Activated naive CD4-positive, alpha-beta T cell treated with anti-CD3 and anti-CD28 coated beads for 36 hours (primary cell): ENCODE measurements around the gene MARS1. TPM values are rescaled to one million over a fixed set of nuclear protein-coding genes. Genes with fewer than 3 reads are reported as not detected.
"Not testable (repeated sequence)": the region's sequence is repeated elsewhere in the genome, so short reads cannot be mapped to it uniquely, and the experiment has no call there.

ENCODE experiments used
- CTCF ChIA-PET: fragments of 350-600 bp; sonication (Branson Sonifier 250); formaldehyde crosslinking; loops from one replicate; lab custom pipeline; 2021; ENCODE audit warnings: antibody characterized with exemption; lab: Charles Lee
- DNase-seq: peaks from one replicate; pipeline ENCODE4 v3.0.0-alpha.2; 2020
- H3K27ac Mint-ChIP-seq: one replicate; pipeline ENCODE4 v1.8.0; 2021; ENCODE audit warnings: mild to moderate bottlenecking, mixed read lengths
- H3K27me3 Mint-ChIP-seq: one replicate; pipeline ENCODE4 v1.8.0; 2021; ENCODE audit warnings: low read depth, mixed read lengths
- H3K36me3 Mint-ChIP-seq: one replicate; pipeline ENCODE4 v1.8.0; 2021; ENCODE audit warnings: low read depth, mixed read lengths
- H3K4me1 Mint-ChIP-seq: one replicate; pipeline ENCODE4 v1.8.0; 2021; ENCODE audit warnings: low read depth, mixed read lengths
- H3K4me3 Mint-ChIP-seq: one replicate; pipeline ENCODE4 v1.8.0; 2021; ENCODE audit warnings: mild to moderate bottlenecking, moderate library complexity, mixed read lengths
- H3K9me3 Mint-ChIP-seq: one replicate; pipeline ENCODE4 v1.8.0; 2021; ENCODE audit warnings: mixed read lengths
- intact Hi-C: fragments of 100-400 bp; cut with micrococcal nuclease; formaldehyde crosslinking; loops from one replicate; pipeline ENCODE4 v1.15.1; 2023
- total RNA-seq, 2 experiments: library from RNA; stranded (reverse); gene quantifications; one replicate each; pipeline ENCODE4 v1.2.3, GENCODE V29; 2021

Gene MARS1
- total RNA-seq, 2 experiments from 2014 or later: 481 to 489 TPM

- no peaks in the 10 kb centered on the region for H3K9me3 Mint-ChIP-seq
- peaks cover 7% of the 10 kb centered on the region for H3K4me1 Mint-ChIP-seq
- H3K36me3 Mint-ChIP-seq: peaks cover 67% of the 10 kb centered on the region
- H3K4me3 Mint-ChIP-seq: no peak overlapping the region
- intact Hi-C loops: no loop called here
- no peak for DNase-seq
- H3K27ac Mint-ChIP-seq: no peak overlapping the region
- CTCF ChIA-PET: no interaction called here
- no peaks in the 10 kb centered on the region for H3K27me3 Mint-ChIP-seq
Measured at GRCh38 chr12:57498132-57498502, 10.2 kb downstream of the MARS1 start.

- intact Hi-C loops: no loop called here
- Mint-ChIP-seq H3K27me3 (no peaks in the 10 kb centered on the region), H3K4me1 (peaks cover 7% of the 10 kb centered on the region), H3K36me3 (peaks cover 69% of the 10 kb centered on the region), H3K4me3 (no peak overlapping the region), H3K9me3 (no peaks in the 10 kb centered on the region), H3K27ac (no peak overlapping the region)
- DNase-seq: no peak
- CTCF ChIA-PET: no interaction called here
Measured at GRCh38 chr12:57498571-57498970, 10.7 kb downstream of the MARS1 start.

- no peaks in the 10 kb centered on the region for H3K9me3 Mint-ChIP-seq
- no peak overlapping the region for H3K4me3 Mint-ChIP-seq
- intact Hi-C loops: no loop called here
- no peak for DNase-seq
- peaks cover 75% of the 10 kb centered on the region for H3K36me3 Mint-ChIP-seq
- CTCF ChIA-PET: no interaction called here
- peaks cover 10% of the 10 kb centered on the region for H3K4me1 Mint-ChIP-seq
- H3K27me3 Mint-ChIP-seq: no peaks in the 10 kb centered on the region
- H3K27ac Mint-ChIP-seq: no peak overlapping the region
Measured at GRCh38 chr12:57500213-57500612, 12.3 kb downstream of the MARS1 start.

GRCh38 chr12:57502311-57502969 lies 14.6 kb downstream of the MARS1 start:
- H3K27ac Mint-ChIP-seq, H3K27me3 Mint-ChIP-seq, H3K4me1 Mint-ChIP-seq, H3K9me3 Mint-ChIP-seq, DNase-seq, intact Hi-C loops, H3K4me3 Mint-ChIP-seq: not testable (repeated sequence)
- peaks cover 67% of the 10 kb centered on the region for H3K36me3 Mint-ChIP-seq
- CTCF ChIA-PET: interaction anchor here (0.6 to 0.8 kb wide), 2 partner anchors 31 to 402 kb away, joined by 3 to 4 read pairs; no protein-coding TSS in a partner anchor

GRCh38 chr12:57506541-57506940 lies 18.7 kb downstream of the MARS1 start:
- H3K4me1 Mint-ChIP-seq, H3K27me3 Mint-ChIP-seq, H3K9me3 Mint-ChIP-seq, DNase-seq, H3K4me3 Mint-ChIP-seq, intact Hi-C loops, H3K27ac Mint-ChIP-seq: not testable (repeated sequence)
- CTCF ChIA-PET: interaction anchor here (1.6 kb wide), 1 partner anchor 31 kb away, joined by 3 read pairs; no protein-coding TSS in a partner anchor
- H3K36me3 Mint-ChIP-seq: peaks cover 52% of the 10 kb centered on the region

GRCh38 chr12:57507796-57508195 lies 19.9 kb downstream of the MARS1 start:
- H3K27me3 Mint-ChIP-seq, CTCF ChIA-PET, H3K4me3 Mint-ChIP-seq, H3K9me3 Mint-ChIP-seq, H3K4me1 Mint-ChIP-seq, DNase-seq, H3K27ac Mint-ChIP-seq, intact Hi-C loops: not testable (repeated sequence)
- peaks cover 56% of the 10 kb centered on the region for H3K36me3 Mint-ChIP-seq

- Mint-ChIP-seq H3K9me3 (no peaks in the 10 kb centered on the region), H3K4me1 (peaks cover 4% of the 10 kb centered on the region), H3K36me3 (peaks cover 61% of the 10 kb centered on the region), H3K4me3 (no peak overlapping the region), H3K27me3 (no peaks in the 10 kb centered on the region), H3K27ac (no peak overlapping the region)
- intact Hi-C loops: no loop called here
- no peak for DNase-seq
- CTCF ChIA-PET: interaction anchor here (1.7 kb wide), 1 partner anchor 55 kb away, joined by 5 read pairs; no protein-coding TSS in a partner anchor
Measured at GRCh38 chr12:57511161-57511560, 23.3 kb downstream of the MARS1 start.

GRCh38 chr12:57511588-57512325 lies 23.9 kb downstream of the MARS1 start:
- peaks cover 7% of the 10 kb centered on the region for H3K4me1 Mint-ChIP-seq
- no peak overlapping the region for H3K4me3 Mint-ChIP-seq
- CTCF ChIA-PET: interaction anchor here (1.1 to 1.8 kb wide), 3 partner anchors 22 to 56 kb away, joined by 3 to 5 read pairs (median 5); no protein-coding TSS in a partner anchor
- H3K27ac Mint-ChIP-seq: peak overlapping the region; percentile 69
- intact Hi-C loops: no loop called here
- H3K9me3 Mint-ChIP-seq: no peaks in the 10 kb centered on the region
- H3K36me3 Mint-ChIP-seq: peaks cover 62% of the 10 kb centered on the region
- DNase-seq: no peak
- no peaks in the 10 kb centered on the region for H3K27me3 Mint-ChIP-seq

- CTCF ChIA-PET: interaction anchor here (0.6 to 1.8 kb wide), 4 partner anchors 22 to 236 kb away, joined by 3 to 5 read pairs (median 4); no protein-coding TSS in a partner anchor
Measured at GRCh38 chr12:57512665-57513064, 24.8 kb downstream of the MARS1 start.

GRCh38 chr12:57513266-57513665 lies 25.4 kb downstream of the MARS1 start:
- CTCF ChIA-PET: interaction anchor here (1.8 kb wide), 1 partner anchor 37 kb away, joined by 5 read pairs; no protein-coding TSS in a partner anchor
- intact Hi-C loops: no loop called here

More at GRCh38 chr12:57512665-57513064, 24.8 kb downstream of the MARS1 start:
- intact Hi-C loops: no loop called here
- peaks cover 71% of the 10 kb centered on the region for H3K36me3 Mint-ChIP-seq
- peak overlapping the region; percentile 55 for H3K27ac Mint-ChIP-seq
- H3K27me3 Mint-ChIP-seq: no peaks in the 10 kb centered on the region
- H3K9me3 Mint-ChIP-seq: no peaks in the 10 kb centered on the region
- peaks cover 16% of the 10 kb centered on the region for H3K4me1 Mint-ChIP-seq
- DNase-seq: no peak
- no peak overlapping the region for H3K4me3 Mint-ChIP-seq

GRCh38 chr12:57513677-57514076 lies 25.8 kb downstream of the MARS1 start:
- H3K27ac Mint-ChIP-seq: peak overlapping the region; percentile 55
- H3K4me1 Mint-ChIP-seq: peaks cover 27% of the 10 kb centered on the region
- H3K27me3 Mint-ChIP-seq, intact Hi-C loops, H3K9me3 Mint-ChIP-seq, H3K4me3 Mint-ChIP-seq, DNase-seq: not testable (repeated sequence)
- peaks cover 70% of the 10 kb centered on the region for H3K36me3 Mint-ChIP-seq
- CTCF ChIA-PET: interaction anchor here (1.8 kb wide), 1 partner anchor 37 kb away, joined by 5 read pairs; no protein-coding TSS in a partner anchor

More at GRCh38 chr12:57513266-57513665, 25.4 kb downstream of the MARS1 start:
- Mint-ChIP-seq H3K9me3 (no peaks in the 10 kb centered on the region), H3K36me3 (peaks cover 71% of the 10 kb centered on the region), H3K27me3 (no peaks in the 10 kb centered on the region), H3K27ac (peak overlapping the region; percentile 55), H3K4me3 (no peak overlapping the region), H3K4me1 (peaks cover 22% of the 10 kb centered on the region)
- no peak for DNase-seq

- DNase-seq, intact Hi-C loops, H3K9me3 Mint-ChIP-seq, H3K4me3 Mint-ChIP-seq, H3K27me3 Mint-ChIP-seq: not testable (repeated sequence)
- CTCF ChIA-PET: interaction anchor here (0.7 to 1.6 kb wide), 2 partner anchors 38 to 55 kb away, joined by 4 read pairs; no protein-coding TSS in a partner anchor
- peak overlapping the region; percentile 6 for H3K27ac Mint-ChIP-seq
- peaks cover 72% of the 10 kb centered on the region for H3K36me3 Mint-ChIP-seq
- peaks cover 32% of the 10 kb centered on the region for H3K4me1 Mint-ChIP-seq
Measured at GRCh38 chr12:57514246-57514645, 26.4 kb downstream of the MARS1 start.
